RWPE2 (cell line): ENCODE measurements around the gene EBLN2.

Experiments
- ATAC-seq: fragments of 200-7000 bp; cut with Tn5 transposase; 3 replicates; pipeline ENCODE4 v1.9.1; 2021; ENCODE audit warnings: low read depth
- DNase-seq: peaks from one replicate; pipeline ENCODE4 v3.0.0-alpha.2; 2020; ENCODE audit warnings: low spot score
- H3K27ac ChIP-seq: fragments of 450-650 bp; 2 replicates; pipeline ENCODE4 v1.5.1; 2017; ENCODE audit warnings: mild to moderate bottlenecking; ENCODE audit not compliant: poor library complexity, severe bottlenecking
- H3K27me3 ChIP-seq: fragments of 250-450 bp; sonication (Bioruptor Pico); 2 replicates; pipeline ENCODE4 v1.5.1; 2021; ENCODE audit warnings: mild to moderate bottlenecking, moderate library complexity; ENCODE audit not compliant: insufficient read depth, poor library complexity, severe bottlenecking
- H3K36me3 ChIP-seq: fragments of 250-450 bp; sonication (Bioruptor Pico); 2 replicates; pipeline ENCODE4 v1.5.1; 2020; ENCODE audit warnings: low read depth, mild to moderate bottlenecking, moderate library complexity
- H3K4me1 ChIP-seq: fragments of 250-450 bp; sonication (Bioruptor Pico); 2 replicates; pipeline ENCODE4 v1.5.1; 2021; ENCODE audit warnings: mild to moderate bottlenecking, moderate library complexity; ENCODE audit not compliant: insufficient read depth, poor library complexity, severe bottlenecking
- H3K4me3 ChIP-seq: fragments of 250-450 bp; sonication (Bioruptor Pico); 2 replicates; pipeline ENCODE4 v1.5.1; 2021; ENCODE audit warnings: mild to moderate bottlenecking, moderate library complexity; ENCODE audit not compliant: severe bottlenecking
- H3K9me3 ChIP-seq: fragments of 250-450 bp; sonication (Bioruptor Pico); 2 replicates; pipeline ENCODE4 v1.5.1; 2021; ENCODE audit warnings: mild to moderate bottlenecking, moderate library complexity; ENCODE audit not compliant: severe bottlenecking
- TF ChIP-seq, protein P1 (sequence below): fragments of 450-650 bp; IDR thresholded peaks from one replicate; pipeline ENCODE4 v1.5.1; 2017; ENCODE audit warnings: mild to moderate bottlenecking, moderate library complexity; ENCODE audit not compliant: poor library complexity, severe bottlenecking

Gene EBLN2

GRCh38 chr3:73031573-73032103, 29.8 kb upstream of the EBLN2 start:
- H3K4me3 ChIP-seq = no peak overlapping the region
- H3K27me3 ChIP-seq = no peaks in the 10 kb centered on the region
- H3K4me1 ChIP-seq = peaks cover 20% of the 10 kb centered on the region
- TF ChIP-seq, protein P1, sequence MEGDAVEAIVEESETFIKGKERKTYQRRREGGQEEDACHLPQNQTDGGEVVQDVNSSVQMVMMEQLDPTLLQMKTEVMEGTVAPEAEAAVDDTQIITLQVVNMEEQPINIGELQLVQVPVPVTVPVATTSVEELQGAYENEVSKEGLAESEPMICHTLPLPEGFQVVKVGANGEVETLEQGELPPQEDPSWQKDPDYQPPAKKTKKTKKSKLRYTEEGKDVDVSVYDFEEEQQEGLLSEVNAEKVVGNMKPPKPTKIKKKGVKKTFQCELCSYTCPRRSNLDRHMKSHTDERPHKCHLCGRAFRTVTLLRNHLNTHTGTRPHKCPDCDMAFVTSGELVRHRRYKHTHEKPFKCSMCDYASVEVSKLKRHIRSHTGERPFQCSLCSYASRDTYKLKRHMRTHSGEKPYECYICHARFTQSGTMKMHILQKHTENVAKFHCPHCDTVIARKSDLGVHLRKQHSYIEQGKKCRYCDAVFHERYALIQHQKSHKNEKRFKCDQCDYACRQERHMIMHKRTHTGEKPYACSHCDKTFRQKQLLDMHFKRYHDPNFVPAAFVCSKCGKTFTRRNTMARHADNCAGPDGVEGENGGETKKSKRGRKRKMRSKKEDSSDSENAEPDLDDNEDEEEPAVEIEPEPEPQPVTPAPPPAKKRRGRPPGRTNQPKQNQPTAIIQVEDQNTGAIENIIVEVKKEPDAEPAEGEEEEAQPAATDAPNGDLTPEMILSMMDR = no peak
- no peaks in the 10 kb centered on the region for H3K36me3 ChIP-seq
- ATAC-seq = no peak
- no peaks in the 10 kb centered on the region for H3K9me3 ChIP-seq
- no peak for DNase-seq
- no peak overlapping the region for H3K27ac ChIP-seq

- Histone ChIP-seq H3K27ac (peak overlapping the region; percentile 68), H3K4me1 (peaks cover 20% of the 10 kb centered on the region), H3K4me3 (no peak overlapping the region), H3K27me3 (no peaks in the 10 kb centered on the region), H3K9me3 (no peaks in the 10 kb centered on the region), H3K36me3 (0 out of 2 replicates have a peak, but pooled peaks cover 4% of the 10 kb centered on the region)
- TF ChIP-seq, protein P1 = no peak
- DNase-seq = no peak
- peak; percentile 74 for ATAC-seq
Measured at GRCh38 chr3:73036694-73037591, 24.5 kb upstream of the EBLN2 start.

GRCh38 chr3:73041537-73041936, 19.9 kb upstream of the EBLN2 start:
- TF ChIP-seq, protein P1 = no peak
- H3K27ac ChIP-seq = no peak overlapping the region
- no peaks in the 10 kb centered on the region for H3K27me3 ChIP-seq
- peaks cover 18% of the 10 kb centered on the region for H3K4me1 ChIP-seq
- no peak overlapping the region for H3K4me3 ChIP-seq
- 0 out of 2 replicates have a peak, but pooled peaks cover 9% of the 10 kb centered on the region for H3K36me3 ChIP-seq
- no peaks in the 10 kb centered on the region for H3K9me3 ChIP-seq
- no peak for ATAC-seq
- no peak for DNase-seq

DNA sequence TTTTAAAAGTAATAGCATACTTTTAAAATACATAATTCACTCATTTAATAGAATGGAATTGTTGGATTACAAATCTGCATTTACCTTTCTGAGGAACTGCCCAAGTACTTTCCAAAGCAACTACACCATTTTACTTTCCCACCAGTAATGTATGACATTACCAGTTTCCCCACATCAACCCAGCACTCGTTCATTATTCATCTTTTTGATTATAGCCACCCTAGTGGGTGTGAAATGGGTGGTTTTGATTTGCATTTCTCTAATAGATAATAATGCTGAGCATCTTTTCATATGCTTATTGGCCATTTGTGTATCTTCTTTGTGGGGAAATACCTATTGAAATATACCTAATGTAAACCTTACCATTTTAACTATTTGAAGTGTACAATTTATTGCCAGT, 18.0 kb upstream of the EBLN2 start:
- DNase-seq (no peak), ATAC-seq (no peak)
- no peaks in the 10 kb centered on the region for H3K27me3 ChIP-seq
- H3K36me3 ChIP-seq = peaks cover 24% of the 10 kb centered on the region
- H3K27ac ChIP-seq = no peak overlapping the region
- peaks cover 9% of the 10 kb centered on the region for H3K4me1 ChIP-seq
- TF ChIP-seq, protein P1 = no peak
- H3K4me3 ChIP-seq = no peak overlapping the region
- no peaks in the 10 kb centered on the region for H3K9me3 ChIP-seq

GRCh38 chr3:73045391-73045790, 16.1 kb upstream of the EBLN2 start:
- ATAC-seq (no peak), DNase-seq (no peak)
- H3K36me3 ChIP-seq = peaks cover 37% of the 10 kb centered on the region
- no peaks in the 10 kb centered on the region for H3K9me3 ChIP-seq
- no peak overlapping the region for H3K4me3 ChIP-seq
- no peak overlapping the region for H3K27ac ChIP-seq
- H3K4me1 ChIP-seq = peaks cover 9% of the 10 kb centered on the region
- no peaks in the 10 kb centered on the region for H3K27me3 ChIP-seq
- TF ChIP-seq, protein P1 = no peak
